Neuronal stem cell (in vitro differentiated cells): ENCODE results near the gene FLT1.

Experiments used
- DNase-seq: peaks from one replicate; pipeline ENCODE4 v3.0.0-alpha.2; 2013; ENCODE audit warnings: low spot score
- H2AFZ ChIP-seq: one replicate; pipeline ENCODE4 v1.6.1; 2013; ENCODE audit warnings: mild to moderate bottlenecking, low read length, inconsistent platforms
- H2AK5ac ChIP-seq: 2 replicates; pipeline ENCODE4 v1.6.1; 2013; ENCODE audit warnings: low read depth, mild to moderate bottlenecking, inconsistent platforms, low read length, moderate library complexity, mixed read lengths
- H2BK120ac ChIP-seq: 2 replicates; pipeline ENCODE4 v1.6.1; 2013; ENCODE audit warnings: low read depth, mild to moderate bottlenecking, inconsistent platforms, low read length, moderate library complexity, mixed read lengths
- H2BK12ac ChIP-seq: one replicate; pipeline ENCODE4 v1.6.1; 2013; ENCODE audit warnings: low read length, inconsistent platforms
- H2BK15ac ChIP-seq: 2 replicates; pipeline ENCODE4 v1.6.1; 2013; ENCODE audit warnings: mild to moderate bottlenecking, low read length, inconsistent platforms, mixed read lengths
- H2BK5ac ChIP-seq: one replicate; pipeline ENCODE4 v1.6.1; 2013; ENCODE audit warnings: inconsistent platforms, mild to moderate bottlenecking, low read length, moderate library complexity
- H3K14ac ChIP-seq: one replicate; pipeline ENCODE4 v1.6.1; 2013; ENCODE audit warnings: low read length, inconsistent platforms
- H3K18ac ChIP-seq: 2 replicates; pipeline ENCODE4 v1.6.1; 2013; ENCODE audit warnings: low read length, inconsistent platforms
- H3K23ac ChIP-seq: 2 replicates; pipeline ENCODE4 v1.6.1; 2013; ENCODE audit warnings: low read depth, mild to moderate bottlenecking, mixed read lengths, low read length, inconsistent platforms; ENCODE audit not compliant: poor library complexity
- H3K27ac ChIP-seq: replicated peaks from 3 replicates; pipeline ENCODE4 v1.5.1; 2013; ENCODE audit warnings: low read length, inconsistent platforms
- H3K27me3 ChIP-seq, 3 experiments: 2 replicates each; pipeline ENCODE4 v1.6.1; 2013; ENCODE audit warnings: low read length in 3 of 3, mild to moderate bottlenecking in 2 of 3, inconsistent platforms in 1 of 3, low read depth in 1 of 3, mixed read lengths in 1 of 3, moderate library complexity in 1 of 3; ENCODE audit not compliant: control insufficient read depth in 3 of 3, insufficient read depth in 3 of 3
- H3K36me3 ChIP-seq, 2 donors: replicated peaks in 1 of 2; 2 replicates each; pipeline ENCODE4 v1.6.1; 2013; ENCODE audit warnings: low read length in 2 of 2; ENCODE audit not compliant: control insufficient read depth in 2 of 2, insufficient read depth in 2 of 2
- H3K4ac ChIP-seq: 2 replicates; pipeline ENCODE4 v1.6.1; 2013; ENCODE audit warnings: inconsistent platforms, mild to moderate bottlenecking, low read length, moderate library complexity
- H3K4me1 ChIP-seq, 2 donors: 1 replicate in 1 of 2; 2 replicates in 1 of 2; pipeline ENCODE4 v1.6.1; 2013; ENCODE audit warnings: low read length in 2 of 2, low read depth in 1 of 2; ENCODE audit not compliant: control insufficient read depth in 2 of 2, insufficient read depth in 1 of 2
- H3K4me2 ChIP-seq: one replicate; pipeline ENCODE4 v1.6.1; 2013; ENCODE audit warnings: mild to moderate bottlenecking, low read length, inconsistent platforms; ENCODE audit not compliant: insufficient read depth, poor library complexity, severe bottlenecking
- H3K4me3 ChIP-seq, 2 donors: 2 replicates each; pipeline ENCODE4 v1.5.1; 2013; ENCODE audit warnings: low read length in 2 of 2, mild to moderate bottlenecking in 2 of 2, inconsistent platforms in 1 of 2, moderate library complexity in 1 of 2
- H3K79me1 ChIP-seq: one replicate; pipeline ENCODE4 v1.6.1; 2013; ENCODE audit warnings: low read depth, mild to moderate bottlenecking, inconsistent platforms, low read length, moderate library complexity
- H3K9ac ChIP-seq: one replicate; pipeline ENCODE4 v1.6.1; 2013; ENCODE audit warnings: mild to moderate bottlenecking, low read depth, low read length, inconsistent platforms; ENCODE audit not compliant: poor library complexity
- H3K9me3 ChIP-seq, 2 donors: replicated peaks in 1 of 2; 2 replicates each; pipeline versions ENCODE3 to v1.6.1; 2013; ENCODE audit warnings: low read length in 2 of 2, mild to moderate bottlenecking in 2 of 2, inconsistent platforms in 1 of 2, low read depth in 1 of 2, mixed read lengths in 1 of 2, moderate library complexity in 1 of 2; ENCODE audit not compliant: control insufficient read depth in 2 of 2, insufficient read depth in 1 of 2
- H4K8ac ChIP-seq: one replicate; pipeline ENCODE4 v1.6.1; 2013; ENCODE audit warnings: low read depth, mild to moderate bottlenecking, inconsistent platforms, low read length, moderate library complexity
- H4K91ac ChIP-seq: one replicate; pipeline ENCODE4 v1.6.1; 2013; ENCODE audit warnings: low read length, low read depth, mild to moderate bottlenecking, inconsistent platforms; ENCODE audit not compliant: poor library complexity
- WGBS, 2 donors: extraction: QIAGEN DNeasy Blood & Tissue Kit; methylation state at CpG; one replicate each; pipeline ENCODE4 v1.1.7; 2013; ENCODE audit warnings: missing lambda C conversion rate in 2 of 2, mixed read lengths in 1 of 2; ENCODE audit not compliant: insufficient read length in 2 of 2, insufficient replicate concordance in 1 of 2; ENCODE audit errors: extremely low coverage in 2 of 2; 5-methylcytosine and 5-hydroxymethylcytosine counted together

FLT1 gene

DNA sequence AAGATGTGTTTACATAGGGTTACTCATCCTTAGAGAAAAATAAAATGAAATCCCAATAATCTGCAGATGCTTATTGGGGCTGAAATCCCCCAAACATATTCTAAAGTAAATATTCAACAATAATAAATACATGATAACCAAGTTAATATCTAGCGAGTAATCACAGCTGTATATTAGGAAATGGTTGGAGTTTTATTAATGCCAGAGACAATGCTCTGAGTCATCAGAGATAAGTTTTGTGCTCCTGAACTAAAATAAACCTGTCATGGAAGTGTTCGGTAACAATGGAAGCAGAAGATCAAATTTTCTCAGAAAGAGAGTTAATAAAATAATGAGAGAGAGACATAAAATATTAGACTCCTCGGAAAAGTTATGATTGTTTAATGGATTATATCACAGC is 31.4 kb downstream of the FLT1 start:
- Histone ChIP-seq H2BK12ac (no peak overlapping the region), H3K9ac (no peak overlapping the region), H3K27ac (no peak overlapping the region), H3K18ac (no peak overlapping the region), H3K36me3 (no peaks in the 10 kb centered on the region), H3K14ac (no peak overlapping the region), H2AFZ (no peak overlapping the region), H4K8ac (no peak overlapping the region), H3K79me1 (no peaks in the 10 kb centered on the region), H3K23ac (no peak overlapping the region), H3K4me3 (no peak overlapping the region), H3K27me3 (peaks cover 0 to 8% (median 2%) of the 10 kb centered on the region in 3 experiments), H3K4ac (no peak overlapping the region), H3K9me3 (no peaks in the 10 kb centered on the region), H2BK5ac (no peak overlapping the region), H3K4me1 (no peaks in the 10 kb centered on the region), H4K91ac (no peak overlapping the region), H2BK120ac (no peak overlapping the region), H2AK5ac (no peak overlapping the region), H3K4me2 (no peak overlapping the region), H2BK15ac (no peak overlapping the region)
- WGBS, 2 donors: no CpG with 5 or more reads among the region's 3 CpGs
- DNase-seq: no peak

GRCh38 chr13:28459911-28460310 is 35.0 kb downstream of the FLT1 start:
- no peak overlapping the region for H3K9ac ChIP-seq
- H3K23ac ChIP-seq: no peak overlapping the region
- no peak overlapping the region for H3K4me3 ChIP-seq
- H2AK5ac ChIP-seq: no peak overlapping the region
- no peak overlapping the region for H3K14ac ChIP-seq
- H4K91ac ChIP-seq: no peak overlapping the region
- no peak overlapping the region for H3K4me2 ChIP-seq
- H3K4ac ChIP-seq: no peak overlapping the region
- no peak overlapping the region for H2BK15ac ChIP-seq
- no peaks in the 10 kb centered on the region for H3K36me3 ChIP-seq
- no peak for DNase-seq
- H2BK12ac ChIP-seq: no peak overlapping the region
- H2AFZ ChIP-seq: no peak overlapping the region
- no peak overlapping the region for H3K27ac ChIP-seq
- no peak overlapping the region for H4K8ac ChIP-seq
- H2BK5ac ChIP-seq: no peak overlapping the region
- H3K79me1 ChIP-seq: no peaks in the 10 kb centered on the region
- no peaks in the 10 kb centered on the region for H3K4me1 ChIP-seq
- H2BK120ac ChIP-seq: no peak overlapping the region
- H3K18ac ChIP-seq: no peak overlapping the region
- H3K27me3 ChIP-seq: peaks cover 0 to 2% (median 0%) of the 10 kb centered on the region in 3 experiments
- no peaks in the 10 kb centered on the region for H3K9me3 ChIP-seq
- no CpG with 5 or more reads among the region's 4 CpGs for WGBS, 2 donors

GRCh38 chr13:28458608-28459007 is 36.3 kb downstream of the FLT1 start:
- H3K4me3 ChIP-seq: no peak overlapping the region
- no peak overlapping the region for H4K91ac ChIP-seq
- H2BK120ac ChIP-seq: no peak overlapping the region
- no peaks in the 10 kb centered on the region for H3K4me1 ChIP-seq
- no peak overlapping the region for H3K9ac ChIP-seq
- H2BK5ac ChIP-seq: no peak overlapping the region
- H3K18ac ChIP-seq: no peak overlapping the region
- H3K27me3 ChIP-seq: peaks cover 0 to 2% (median 0%) of the 10 kb centered on the region in 3 experiments
- H3K4me2 ChIP-seq: no peak overlapping the region
- H2BK15ac ChIP-seq: no peak overlapping the region
- H3K4ac ChIP-seq: no peak overlapping the region
- no peak overlapping the region for H3K27ac ChIP-seq
- no peak overlapping the region for H4K8ac ChIP-seq
- H3K9me3 ChIP-seq: no peaks in the 10 kb centered on the region
- no peaks in the 10 kb centered on the region for H3K36me3 ChIP-seq
- H3K79me1 ChIP-seq: no peaks in the 10 kb centered on the region
- DNase-seq: no peak
- no peak overlapping the region for H2AFZ ChIP-seq
- no peak overlapping the region for H2AK5ac ChIP-seq
- no peak overlapping the region for H3K14ac ChIP-seq
- no peak overlapping the region for H3K23ac ChIP-seq
- no CpG with 5 or more reads among the region's 2 CpGs for WGBS, 2 donors
- H2BK12ac ChIP-seq: no peak overlapping the region

DNA sequence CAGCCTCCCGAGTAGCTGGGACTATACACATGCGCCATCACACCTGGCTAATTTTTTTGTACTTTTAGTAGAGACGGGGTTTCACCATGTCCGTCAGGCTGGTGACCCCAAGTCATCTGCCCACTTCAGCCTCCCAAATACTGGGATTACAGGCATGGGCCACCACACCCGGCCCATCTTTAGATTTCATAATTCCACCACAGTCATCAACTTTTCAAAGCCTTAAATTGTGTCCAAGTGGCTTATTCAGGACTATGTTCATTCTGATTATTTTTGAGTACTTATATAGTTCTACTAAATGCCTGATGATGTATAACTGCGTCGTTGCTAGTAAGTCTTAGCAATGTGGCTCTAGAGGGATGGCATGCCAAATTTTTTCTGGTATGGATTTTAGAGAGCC is 36.9 kb downstream of the FLT1 start:
- H3K4me1 ChIP-seq: no peaks in the 10 kb centered on the region
- H3K27me3 ChIP-seq: peaks cover 0 to 2% (median 0%) of the 10 kb centered on the region in 3 experiments
- no peak overlapping the region for H4K91ac ChIP-seq
- no peak overlapping the region for H2BK12ac ChIP-seq
- whole genome bisulfite sequencing, 2 donors: no CpG with 5 or more reads among the region's 7 CpGs
- H3K18ac ChIP-seq: no peak overlapping the region
- H3K4me2 ChIP-seq: no peak overlapping the region
- H3K4ac ChIP-seq: no peak overlapping the region
- H3K23ac ChIP-seq: no peak overlapping the region
- H3K9me3 ChIP-seq: no peaks in the 10 kb centered on the region
- H3K4me3 ChIP-seq: no peak overlapping the region
- no peak overlapping the region for H3K9ac ChIP-seq
- no peak overlapping the region for H2BK15ac ChIP-seq
- H3K27ac ChIP-seq: no peak overlapping the region
- H2AK5ac ChIP-seq: no peak overlapping the region
- H2BK120ac ChIP-seq: no peak overlapping the region
- no peak overlapping the region for H3K14ac ChIP-seq
- DNase-seq: no peak
- H3K79me1 ChIP-seq: no peaks in the 10 kb centered on the region
- no peak overlapping the region for H2BK5ac ChIP-seq
- no peaks in the 10 kb centered on the region for H3K36me3 ChIP-seq
- H2AFZ ChIP-seq: no peak overlapping the region
- H4K8ac ChIP-seq: no peak overlapping the region
